ENCODE results near the gene SH2D3C. TPM values are rescaled to one million over a fixed set of nuclear protein-coding genes. Genes with fewer than 3 reads are reported as not detected.

Gene SH2D3C
- total and polyA plus RNA-seq, 5 donors from 2014 or later = 17.7 to 39.3 (median 24.2) TPM

DNA sequence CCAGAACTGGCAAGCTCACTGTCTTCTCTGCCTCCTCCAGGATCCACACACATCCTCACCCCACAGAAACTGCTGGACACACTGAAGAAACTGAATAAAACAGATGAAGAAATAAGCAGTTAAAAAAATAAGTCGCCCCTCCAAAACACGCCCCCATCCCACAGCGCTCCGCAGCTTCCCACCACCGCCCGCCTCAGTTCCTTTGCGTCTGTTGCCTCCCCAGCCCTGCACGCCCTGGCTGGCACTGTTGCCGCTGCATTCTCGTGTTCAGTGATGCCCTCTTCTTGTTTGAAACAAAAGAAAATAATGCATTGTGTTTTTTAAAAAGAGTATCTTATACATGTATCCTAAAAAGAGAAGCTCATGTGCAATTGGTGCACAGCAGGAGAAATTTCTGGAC lies 87.7 kb downstream of the SH2D3C start:
- H3K27me3 ChIP-seq (ENCODE audit: control insufficient read depth, insufficient read depth, low read length) = no peaks in the 10 kb centered on the region
- Mint-ChIP-seq H3K27me3 (no peaks in the 10 kb centered on the region), H3K9me3 (peaks cover 0 to 2% (median 0%) of the 10 kb centered on the region in 7 donors), H3K4me3 (no peak overlapping the region), H3K36me3 (peaks cover 13% of the 10 kb centered on the region), H3K27ac (no peak overlapping the region), H3K4me1 (no peaks in the 10 kb centered on the region)
- H3K4me3 ChIP-seq (ENCODE audit: low read depth, low read length) = no peak overlapping the region
- H3K36me3 ChIP-seq (ENCODE audit: control insufficient read depth, insufficient read depth, low read length) = no peaks in the 10 kb centered on the region
- H3K4me1 ChIP-seq (ENCODE audit: control insufficient read depth, insufficient read depth, low read length, poor library complexity, severe bottlenecking) = no peaks in the 10 kb centered on the region
- ATAC-seq (ENCODE audit: low read depth in 2 of 2) (no peak), DNase-seq (no peak)
- no peak overlapping the region for H3K27ac ChIP-seq (ENCODE audit: insufficient read depth, low read length, poor library complexity, severe bottlenecking)
- no peaks in the 10 kb centered on the region for H3K9me3 ChIP-seq (ENCODE audit: control insufficient read depth in 2 of 2, low read length in 2 of 2)

DNA sequence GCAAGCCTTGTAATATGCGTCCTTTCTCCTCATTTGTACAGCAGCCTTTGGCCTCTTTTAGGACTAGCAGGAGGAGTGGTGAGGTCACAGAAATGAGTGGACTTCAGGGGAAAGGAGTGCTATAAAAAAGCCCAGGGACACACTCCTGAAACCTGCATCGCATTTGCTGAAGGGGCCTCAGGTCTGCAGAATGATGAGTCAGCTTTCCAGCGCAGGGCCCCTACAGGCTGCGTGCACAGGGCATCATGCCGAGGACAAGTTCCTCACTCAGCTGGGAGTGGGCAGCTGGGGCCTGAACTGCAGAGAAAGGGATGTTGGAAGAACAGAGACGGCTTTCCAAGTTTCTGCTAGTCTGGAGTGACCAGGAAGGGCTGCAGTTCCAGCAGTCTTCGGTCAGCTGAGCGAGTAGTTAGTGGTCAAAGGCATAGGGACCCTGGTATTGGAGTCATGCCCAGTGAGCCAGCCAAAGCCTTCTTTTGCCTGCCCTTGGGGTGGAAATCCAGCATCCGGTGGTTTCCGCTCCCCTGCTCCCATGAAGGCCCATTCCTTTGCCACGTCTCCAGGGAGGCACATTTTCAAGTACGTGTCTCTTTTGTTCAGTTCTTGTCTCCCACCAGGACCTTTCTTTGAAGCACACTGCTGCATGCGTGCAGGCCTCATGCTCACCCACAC lies 89.0 kb downstream of the SH2D3C start:
- Mint-ChIP-seq H3K4me1 (no peaks in the 10 kb centered on the region), H3K27ac (no peak overlapping the region), H3K27me3 (no peaks in the 10 kb centered on the region), H3K4me3 (no peak overlapping the region), H3K9me3 (peaks cover 0 to 2% (median 0%) of the 10 kb centered on the region in 7 donors), H3K36me3 (peaks cover 13% of the 10 kb centered on the region)
- no peaks in the 10 kb centered on the region for H3K27me3 ChIP-seq (ENCODE audit: control insufficient read depth, insufficient read depth, low read length)
- ATAC-seq (ENCODE audit: low read depth in 2 of 2) = no peak
- H3K4me1 ChIP-seq (ENCODE audit: control insufficient read depth, insufficient read depth, low read length, poor library complexity, severe bottlenecking) = no peaks in the 10 kb centered on the region
- no peak for DNase-seq
- no peak overlapping the region for H3K27ac ChIP-seq (ENCODE audit: insufficient read depth, low read length, poor library complexity, severe bottlenecking)
- no peaks in the 10 kb centered on the region for H3K9me3 ChIP-seq (ENCODE audit: control insufficient read depth in 2 of 2, low read length in 2 of 2)
- no peak overlapping the region for H3K4me3 ChIP-seq (ENCODE audit: low read depth, low read length)
- H3K36me3 ChIP-seq (ENCODE audit: control insufficient read depth, insufficient read depth, low read length) = no peaks in the 10 kb centered on the region

Other genes with a start within 250 kb of the SH2D3C start
- gene STXBP1, start 166.4 kb downstream of the SH2D3C start, total RNA-seq = 1.3 TPM
- gene STXBP1, start 166.4 kb downstream of the SH2D3C start, polyA plus RNA-seq = 1 to 10 TPM in 1 of 4 donors, under 1 TPM in 3; 0.07 to 1.3 (median 0.19) TPM
- gene CFAP157, start 71.7 kb downstream of the SH2D3C start, total RNA-seq = not detected
- under 1 TPM; 0.20 to 0.57 (median 0.26) TPM for gene CFAP157, start 71.7 kb downstream of the SH2D3C start, polyA plus RNA-seq
- gene PTRH1, start 63.0 kb downstream of the SH2D3C start, total RNA-seq = 9.3 TPM
- 10 to 100 TPM; 25.8 to 36.5 (median 28.1) TPM for gene PTRH1, start 63.0 kb downstream of the SH2D3C start, polyA plus RNA-seq
- gene TTC16, start 62.6 kb downstream of the SH2D3C start, total RNA-seq = 1.7 TPM
- gene TTC16, start 62.6 kb downstream of the SH2D3C start, polyA plus RNA-seq = under 1 TPM in 2 of 4 donors, not detected in 2; 0.28 to 0.38 TPM
- gene TOR2A, start 43.4 kb downstream of the SH2D3C start, total RNA-seq = 11.9 TPM
- 10 to 100 TPM; 20.1 to 30.2 (median 24.8) TPM for gene TOR2A, start 43.4 kb downstream of the SH2D3C start, polyA plus RNA-seq
- 89.3 TPM for gene CDK9, start 7.4 kb upstream of the SH2D3C start, total RNA-seq
- gene CDK9, start 7.4 kb upstream of the SH2D3C start, polyA plus RNA-seq = 10 to 100 TPM; 43.3 to 67.4 (median 53.3) TPM
- gene FPGS, start 24.2 kb upstream of the SH2D3C start, total RNA-seq = 64.7 TPM
- gene FPGS, start 24.2 kb upstream of the SH2D3C start, polyA plus RNA-seq = 10 to 100 TPM; 40.1 to 50.6 (median 45.2) TPM
- gene ENG, start 76.0 kb upstream of the SH2D3C start, total RNA-seq = 3.6 TPM
- 1 to 10 TPM in 3 of 4 donors, under 1 TPM in 1; 0.71 to 2.9 (median 1.9) TPM for gene ENG, start 76.0 kb upstream of the SH2D3C start, polyA plus RNA-seq
- 84.7 TPM for gene AK1, start 99.0 kb upstream of the SH2D3C start, total RNA-seq
- gene AK1, start 99.0 kb upstream of the SH2D3C start, polyA plus RNA-seq = under 1 TPM; 0.08 to 0.42 (median 0.25) TPM
- gene ST6GALNAC6, start 120.9 kb upstream of the SH2D3C start, total RNA-seq = 136 TPM
- 10 to 100 TPM; 43.7 to 50.5 (median 47.9) TPM for gene ST6GALNAC6, start 120.9 kb upstream of the SH2D3C start, polyA plus RNA-seq
- gene ST6GALNAC4, start 138.4 kb upstream of the SH2D3C start, total RNA-seq = 31.6 TPM
- gene ST6GALNAC4, start 138.4 kb upstream of the SH2D3C start, polyA plus RNA-seq = 10 to 100 TPM; 23.1 to 23.8 (median 23.7) TPM
- 3.3 TPM for gene PIP5KL1, start 152.1 kb upstream of the SH2D3C start, total RNA-seq
- 1 to 10 TPM in 1 of 4 donors, under 1 TPM in 2, not detected in 1; 0.22 to 1.1 (median 0.81) TPM for gene PIP5KL1, start 152.1 kb upstream of the SH2D3C start, polyA plus RNA-seq
- 35.7 TPM for gene DPM2, start 159.2 kb upstream of the SH2D3C start, total RNA-seq
- 10 to 100 TPM; 27.5 to 30.6 (median 29.7) TPM for gene DPM2, start 159.2 kb upstream of the SH2D3C start, polyA plus RNA-seq
- 402 TPM for gene EEIG1, start 202.3 kb upstream of the SH2D3C start, total RNA-seq
- gene EEIG1, start 202.3 kb upstream of the SH2D3C start, polyA plus RNA-seq = 100 to 1,000 TPM; 140 to 190 (median 177) TPM

Data from CD4-positive, CD25-positive, alpha-beta regulatory T cell (primary cell).